ENCODE data around the gene RPS5. TPM values are rescaled to one million over a fixed set of nuclear protein-coding genes. Genes with fewer than 3 reads are reported as not detected.

The RPS5 gene
- total and polyA plus RNA-seq, 3 donors from 2014 or later, result 437 to 1,004 (median 746) TPM

DNA sequence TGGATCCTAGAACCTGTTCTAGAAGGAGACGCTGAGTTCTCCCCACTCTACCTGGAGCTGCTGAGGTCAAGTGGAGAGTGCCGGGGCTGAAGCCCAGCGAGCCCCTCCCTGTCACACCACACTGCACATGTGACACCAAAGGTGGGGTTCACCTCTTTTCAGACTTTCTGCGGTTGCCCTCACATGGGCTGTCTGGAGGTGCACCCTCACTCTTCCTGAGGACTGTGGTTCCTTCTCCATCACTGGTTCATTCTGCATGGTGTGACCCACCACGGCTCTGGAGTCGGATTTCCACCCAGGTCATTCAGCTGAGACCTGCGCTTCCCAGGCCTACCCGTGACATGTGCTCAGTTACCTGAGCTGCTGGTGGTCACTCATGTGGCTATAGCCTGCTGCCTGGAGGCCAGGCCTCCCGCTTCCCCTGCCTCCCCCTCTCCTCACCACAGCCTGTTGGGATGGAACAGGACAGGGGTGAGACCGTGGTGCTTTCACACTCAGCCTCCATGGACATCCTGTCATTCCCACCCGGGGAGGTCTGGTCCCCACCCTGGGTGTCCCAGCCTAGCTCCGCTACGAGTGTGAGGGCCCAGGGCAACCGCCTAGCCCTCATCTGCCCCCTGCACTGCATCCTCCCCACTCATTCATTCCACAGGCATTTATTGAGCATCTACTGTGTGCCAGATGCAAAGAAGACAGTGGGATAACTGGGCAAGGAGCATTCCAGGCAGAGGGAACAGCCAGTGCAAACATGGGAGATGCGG is 33.2 kb upstream of the RPS5 start:
- Histone ChIP-seq H3K9me3 (no peaks in the 10 kb centered on the region), H3K27ac (no peak overlapping the region), H3K36me3 (ENCODE audit: low read depth, missing control alignments) (no peaks in the 10 kb centered on the region), H3K27me3 (no peaks in the 10 kb centered on the region), H3K4me1 (peaks cover 7% of the 10 kb centered on the region), H3K4me3 (no peak overlapping the region)
- TF ChIP-seq, protein P1, sequence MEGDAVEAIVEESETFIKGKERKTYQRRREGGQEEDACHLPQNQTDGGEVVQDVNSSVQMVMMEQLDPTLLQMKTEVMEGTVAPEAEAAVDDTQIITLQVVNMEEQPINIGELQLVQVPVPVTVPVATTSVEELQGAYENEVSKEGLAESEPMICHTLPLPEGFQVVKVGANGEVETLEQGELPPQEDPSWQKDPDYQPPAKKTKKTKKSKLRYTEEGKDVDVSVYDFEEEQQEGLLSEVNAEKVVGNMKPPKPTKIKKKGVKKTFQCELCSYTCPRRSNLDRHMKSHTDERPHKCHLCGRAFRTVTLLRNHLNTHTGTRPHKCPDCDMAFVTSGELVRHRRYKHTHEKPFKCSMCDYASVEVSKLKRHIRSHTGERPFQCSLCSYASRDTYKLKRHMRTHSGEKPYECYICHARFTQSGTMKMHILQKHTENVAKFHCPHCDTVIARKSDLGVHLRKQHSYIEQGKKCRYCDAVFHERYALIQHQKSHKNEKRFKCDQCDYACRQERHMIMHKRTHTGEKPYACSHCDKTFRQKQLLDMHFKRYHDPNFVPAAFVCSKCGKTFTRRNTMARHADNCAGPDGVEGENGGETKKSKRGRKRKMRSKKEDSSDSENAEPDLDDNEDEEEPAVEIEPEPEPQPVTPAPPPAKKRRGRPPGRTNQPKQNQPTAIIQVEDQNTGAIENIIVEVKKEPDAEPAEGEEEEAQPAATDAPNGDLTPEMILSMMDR (IDR thresholded peaks at IDR 0.05), result no peak
- TF ChIP-seq POLR2A (IDR thresholded peaks at IDR 0.05), result no peak
- intact Hi-C loops (cut with DNase I; ENCODE audit: low total_unique reads), result no loop called here
- 88 to 92% methylated on average over 13 to 15 of the region's 15 CpGs for WGBS, 2 donors
- DNase-seq, result no peak

DNA sequence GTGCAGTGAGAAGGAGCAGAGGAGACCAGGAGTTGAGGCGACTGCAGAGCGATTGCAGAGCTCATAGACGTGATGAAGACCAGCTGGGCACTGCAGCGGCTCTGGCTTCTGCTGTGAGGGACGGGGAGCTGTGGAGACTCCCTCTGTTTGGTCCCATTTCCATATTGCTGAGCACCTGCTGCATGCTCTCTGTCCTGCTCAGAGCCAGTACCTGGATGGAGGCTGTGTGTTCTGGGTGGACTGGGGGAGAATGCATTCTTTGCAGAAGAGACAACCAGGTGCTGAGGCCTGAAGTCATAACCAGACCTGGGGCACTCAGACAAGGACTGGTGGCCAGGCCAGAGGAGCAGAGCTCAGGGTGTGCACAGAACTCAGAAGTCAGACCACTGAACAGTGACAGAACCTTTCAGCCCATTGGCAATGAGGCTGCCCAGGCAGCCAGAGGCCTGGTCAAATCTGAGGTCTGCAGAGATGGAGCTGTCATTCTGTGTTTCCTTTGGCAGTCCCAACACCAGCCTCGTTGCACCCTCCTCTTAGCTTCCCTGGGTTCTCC is 32.5 kb upstream of the RPS5 start:
- Histone ChIP-seq H3K4me1 (peaks cover 7% of the 10 kb centered on the region), H3K9me3 (no peaks in the 10 kb centered on the region), H3K27me3 (no peaks in the 10 kb centered on the region), H3K27ac (no peak overlapping the region), H3K36me3 (ENCODE audit: low read depth, missing control alignments) (no peaks in the 10 kb centered on the region), H3K4me3 (no peak overlapping the region)
- TF ChIP-seq, protein P1 (IDR thresholded peaks at IDR 0.05), result no peak
- no peak for TF ChIP-seq POLR2A (IDR thresholded peaks at IDR 0.05)
- intact Hi-C loops (cut with DNase I; ENCODE audit: low total_unique reads), result no loop called here
- no peak for DNase-seq
- whole genome bisulfite sequencing, 2 donors, result 84 to 88% methylated on average over 6 of the region's 6 CpGs

DNA sequence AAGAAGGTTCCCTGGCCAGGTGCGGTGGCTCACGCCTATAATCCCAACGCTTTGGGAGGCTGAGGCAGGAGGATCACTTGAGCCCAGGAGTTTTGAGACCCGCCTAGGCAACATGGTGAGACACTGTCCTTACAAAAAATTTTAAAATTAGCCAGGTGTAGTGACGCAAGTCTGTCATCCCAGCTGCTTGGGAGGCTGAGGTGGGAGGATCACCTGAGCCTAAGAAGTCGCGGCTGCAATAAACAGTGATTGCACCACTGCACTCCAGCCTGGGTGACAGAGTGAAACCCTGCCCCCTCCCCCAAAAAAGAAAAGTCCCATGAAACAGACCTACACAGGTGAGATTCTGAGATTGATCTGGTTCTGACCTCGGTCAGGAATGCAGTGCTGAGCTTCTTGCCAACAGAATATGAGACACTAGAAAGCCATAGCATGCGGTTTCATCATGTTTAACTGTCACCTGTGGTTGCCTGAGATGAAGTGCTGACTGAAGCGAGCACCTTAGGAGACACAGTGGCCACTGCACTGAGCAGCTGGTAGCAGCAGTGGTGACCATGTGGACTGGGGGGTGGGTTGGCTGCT is 31.8 kb upstream of the RPS5 start:
- H3K9me3 ChIP-seq, result no peaks in the 10 kb centered on the region
- no peaks in the 10 kb centered on the region for H3K36me3 ChIP-seq (ENCODE audit: low read depth, missing control alignments)
- WGBS, 2 donors, result 60 to 69% methylated on average over 10 of the region's 10 CpGs
- no peaks in the 10 kb centered on the region for H3K27me3 ChIP-seq
- no peak for TF ChIP-seq POLR2A (IDR thresholded peaks at IDR 0.05)
- TF ChIP-seq, protein P1 (IDR thresholded peaks at IDR 0.05), result no peak
- no peak for DNase-seq
- no peak overlapping the region for H3K27ac ChIP-seq
- intact Hi-C loops (cut with DNase I; ENCODE audit: low total_unique reads), result no loop called here
- peak overlapping the region in 1 of 2 donors; percentile 49 for H3K4me3 ChIP-seq
- peaks cover under 1% of the 10 kb centered on the region for H3K4me1 ChIP-seq

DNA sequence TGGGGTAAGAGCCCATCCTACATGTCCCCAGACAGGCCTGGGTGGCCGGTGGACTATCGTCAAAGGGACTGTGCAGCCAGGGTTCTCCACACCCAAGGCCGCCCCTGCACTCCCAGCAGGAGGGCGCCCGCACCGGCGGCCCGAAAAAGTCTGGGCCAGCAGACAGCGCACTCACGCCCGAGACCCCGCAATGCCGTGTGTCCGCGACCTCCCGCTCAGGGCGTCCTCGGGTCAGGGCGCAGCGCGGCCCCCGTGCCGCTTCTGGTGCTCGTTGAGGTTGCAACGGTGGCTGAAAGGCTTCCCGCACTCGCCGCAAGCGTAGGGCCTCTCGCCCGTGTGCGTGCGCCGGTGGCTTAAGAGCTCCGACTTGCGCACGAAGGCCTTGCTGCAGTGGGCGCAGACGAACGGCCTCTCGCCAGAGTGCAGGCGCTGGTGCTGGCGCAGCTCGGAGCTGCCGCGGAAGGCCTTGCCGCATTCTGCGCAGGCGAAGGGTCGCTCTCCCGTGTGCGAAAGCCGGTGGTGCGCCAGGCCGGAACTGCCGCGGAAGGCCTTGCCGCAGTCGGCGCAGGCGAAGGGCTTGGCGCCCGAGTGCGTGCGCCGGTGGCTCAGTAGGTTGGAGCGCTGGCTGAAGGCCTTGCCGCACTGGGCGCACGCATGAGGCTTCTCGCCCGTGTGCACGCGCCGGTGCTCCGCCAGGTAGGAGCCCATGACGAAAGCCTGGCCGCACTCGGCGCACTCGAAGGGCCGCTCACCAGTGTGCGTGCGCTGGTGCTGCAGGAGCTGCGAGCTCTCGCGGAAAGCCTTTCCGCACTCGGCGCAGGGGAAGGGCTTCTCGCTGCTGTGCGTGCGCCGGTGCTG is 30.9 kb upstream of the RPS5 start:
- Histone ChIP-seq H3K4me3 (peak overlapping the region; percentile 26 to 49), H3K9me3 (no peaks in the 10 kb centered on the region), H3K27me3 (no peaks in the 10 kb centered on the region), H3K36me3 (ENCODE audit: low read depth, missing control alignments) (no peaks in the 10 kb centered on the region), H3K27ac (no peak overlapping the region), H3K4me1 (no peaks in the 10 kb centered on the region)
- intact Hi-C loops (cut with DNase I; ENCODE audit: low total_unique reads), result no loop called here
- 17 to 39% methylated on average over 22 to 47 of the region's 94 CpGs for WGBS, 2 donors
- DNase-seq, result no peak
- TF ChIP-seq POLR2A (IDR thresholded peaks at IDR 0.05), result no peak
- TF ChIP-seq, protein P1 (IDR thresholded peaks at IDR 0.05), result no peak

All from testis (tissue), 3 donors.